IMR-90 (cell line): ENCODE data around the gene STAT5B. TPM values are rescaled to one million over a fixed set of nuclear protein-coding genes. Genes with fewer than 3 reads are reported as not detected.

ENCODE experiments used
- ATAC-seq: fragments of 200-7000 bp; cut with Tn5 transposase; 2 replicates; pipeline ENCODE4 v1.9.1; 2020; ENCODE audit warnings: low read depth, mild to moderate bottlenecking, moderate library complexity
- BruUV-seq: library from RNA; stranded (reverse); fragments of 400-500 nt; replicated peaks from 2 replicates; lab custom pipeline; 2021; lab: Mats Ljungman, UMichigan
- CTCF ChIA-PET: fragments of 300-600 bp; formaldehyde crosslinking; extraction: SDS; loops from one replicate; lab custom pipeline; 2021; ENCODE audit warnings: antibody characterized with exemption; lab: Yijun Ruan, JAX
- POLR2A ChIA-PET: fragments of 300-600 bp; sonication (Branson Sonifier 250); formaldehyde crosslinking; loops from one replicate; lab custom pipeline; 2022; ENCODE audit warnings: antibody characterized with exemption; ENCODE audit not compliant: unreplicated experiment; lab: Charles Lee
- DNase-seq: peaks from one replicate; pipeline ENCODE4 v3.0.0; 2013
- H2AFZ ChIP-seq: replicated peaks from 2 replicates; pipeline ENCODE3; 2013; ENCODE audit warnings: low read length, mild to moderate bottlenecking; ENCODE audit not compliant: poor library complexity
- H2AK5ac ChIP-seq: 2 replicates; pipeline ENCODE4 v1.6.1; 2013; ENCODE audit warnings: low read depth, low read length, inconsistent platforms
- H2AK9ac ChIP-seq: replicated peaks from 2 replicates; pipeline ENCODE3; 2013; ENCODE audit warnings: mild to moderate bottlenecking, low read depth, low read length, moderate library complexity; ENCODE audit not compliant: poor library complexity
- H2BK120ac ChIP-seq: 2 replicates; pipeline ENCODE4 v1.6.1; 2013; ENCODE audit warnings: low read depth, low read length, inconsistent platforms
- H2BK15ac ChIP-seq: 3 replicates; pipeline ENCODE4 v1.6.1; 2013; ENCODE audit warnings: low read depth, low read length, inconsistent platforms
- H2BK20ac ChIP-seq: 2 replicates; pipeline ENCODE4 v1.6.1; 2013; ENCODE audit warnings: low read depth, mild to moderate bottlenecking, inconsistent platforms, low read length, moderate library complexity
- H2BK5ac ChIP-seq: 2 replicates; pipeline ENCODE4 v1.6.1; 2013; ENCODE audit warnings: mild to moderate bottlenecking, low read depth, low read length, inconsistent platforms; ENCODE audit not compliant: poor library complexity, severe bottlenecking
- H3K14ac ChIP-seq: replicated peaks from 2 replicates; pipeline ENCODE4 v1.6.1; 2013; ENCODE audit warnings: low read depth, low read length, inconsistent platforms
- H3K18ac ChIP-seq: 2 replicates; pipeline ENCODE4 v1.6.1; 2013; ENCODE audit warnings: low read depth, low read length, control low read depth
- H3K23ac ChIP-seq: 2 replicates; pipeline ENCODE4 v1.6.1; 2013; ENCODE audit warnings: low read depth, low read length, inconsistent platforms
- H3K27ac ChIP-seq: 2 replicates; pipeline ENCODE4 v1.5.1; 2013; ENCODE audit warnings: mild to moderate bottlenecking, control low read depth, low read length; ENCODE audit not compliant: insufficient read depth
- H3K27me3 ChIP-seq: 2 replicates; pipeline ENCODE4 v1.6.1; 2013; ENCODE audit warnings: low read length; ENCODE audit not compliant: control insufficient read depth, insufficient read depth
- H3K36me3 ChIP-seq: 2 replicates; pipeline ENCODE4 v1.6.1; 2013; ENCODE audit warnings: low read length, mixed read lengths; ENCODE audit not compliant: control insufficient read depth, insufficient read depth
- H3K4ac ChIP-seq: 2 replicates; pipeline ENCODE4 v1.6.1; 2013; ENCODE audit warnings: low read depth, low read length, inconsistent platforms
- H3K4me1 ChIP-seq: 2 replicates; pipeline ENCODE4 v1.6.1; 2013; ENCODE audit warnings: low read length, mixed read lengths; ENCODE audit not compliant: control insufficient read depth, insufficient read depth
- H3K4me2 ChIP-seq: 2 replicates; pipeline ENCODE4 v1.6.1; 2013; ENCODE audit warnings: low read depth, mild to moderate bottlenecking, control low read depth, low read length, moderate library complexity
- H3K4me3 ChIP-seq: 2 replicates; pipeline ENCODE4 v1.5.1; 2013; ENCODE audit warnings: low read depth, mild to moderate bottlenecking, control low read depth, low read length, moderate library complexity; ENCODE audit not compliant: insufficient read depth
- H3K56ac ChIP-seq: 2 replicates; pipeline ENCODE4 v1.6.1; 2013; ENCODE audit warnings: low read length, inconsistent platforms; ENCODE audit not compliant: insufficient read depth; ENCODE audit errors: extremely low read depth
- H3K79me1 ChIP-seq, 2 experiments: 2 replicates each; pipeline ENCODE4 v1.6.1; 2013; ENCODE audit warnings: low read length in 2 of 2, inconsistent platforms in 1 of 2, low read depth in 1 of 2
- H3K9ac ChIP-seq: 2 replicates; pipeline ENCODE4 v1.6.1; 2013; ENCODE audit warnings: low read depth, low read length, control low read depth
- H3K9me1 ChIP-seq: 2 replicates; pipeline ENCODE4 v1.6.1; 2013; ENCODE audit warnings: low read length, inconsistent platforms; ENCODE audit not compliant: insufficient read depth
- H3K9me3 ChIP-seq: 2 replicates; pipeline ENCODE4 v1.6.1; 2013; ENCODE audit warnings: low read length; ENCODE audit not compliant: control insufficient read depth, insufficient read depth
- H4K20me1 ChIP-seq: 2 replicates; pipeline ENCODE4 v1.6.1; 2013; ENCODE audit warnings: low read length, inconsistent platforms; ENCODE audit not compliant: insufficient read depth
- H4K5ac ChIP-seq: 2 replicates; pipeline ENCODE4 v1.6.1; 2013; ENCODE audit warnings: mild to moderate bottlenecking, low read depth, low read length, control low read depth
- H4K8ac ChIP-seq, 2 experiments: 2 replicates each; pipeline ENCODE4 v1.6.1; 2013; ENCODE audit warnings: low read depth in 2 of 2, low read length in 2 of 2, control low read depth in 1 of 2, inconsistent platforms in 1 of 2
- H4K91ac ChIP-seq: 2 replicates; pipeline ENCODE4 v1.6.1; 2013; ENCODE audit warnings: low read depth, low read length, inconsistent platforms; ENCODE audit not compliant: insufficient read depth
- CEBPB ChIP-seq: IDR thresholded peaks from 2 replicates; pipeline ENCODE4 v1.6.1; 2012; ENCODE audit warnings: low read depth, low read length, improper control_type of control experiment
- CHD1 ChIP-seq: IDR thresholded peaks from 2 replicates; pipeline ENCODE4 v1.6.1; 2012; ENCODE audit warnings: low read depth, low read length, improper control_type of control experiment
- FOS ChIP-seq: fragments of 150-350 bp; IDR thresholded peaks from 2 replicates; pipeline ENCODE4 v1.6.1; 2016; ENCODE audit warnings: low read depth, low read length
- MAFK ChIP-seq: IDR thresholded peaks from 2 replicates; pipeline ENCODE4 v1.6.1; 2012; ENCODE audit warnings: low read depth, low read length, improper control_type of control experiment
- MAZ ChIP-seq: IDR thresholded peaks from 2 replicates; pipeline ENCODE4 v1.6.1; 2012; ENCODE audit warnings: low read depth, mild to moderate bottlenecking, low read length, improper control_type of control experiment, moderate library complexity, borderline replicate concordance
- NFE2L2 ChIP-seq: fragments of 150-350 bp; IDR thresholded peaks from 2 replicates; pipeline ENCODE4 v1.6.1; 2016; ENCODE audit warnings: low read depth, mild to moderate bottlenecking, low read length
- RFX5 ChIP-seq: IDR thresholded peaks from 2 replicates; pipeline ENCODE4 v1.8.0; 2012; ENCODE audit warnings: low read depth, mild to moderate bottlenecking, low read length, moderate library complexity
- WGBS, 2 experiments: methylation state at CpG; one replicate each; pipeline versions ENCODE4 v1.1.5 to v1.1.7; 2013; ENCODE audit warnings: missing lambda C conversion rate in 2 of 2; ENCODE audit not compliant: insufficient read length in 1 of 2; ENCODE audit errors: extremely low coverage in 2 of 2; 5-methylcytosine and 5-hydroxymethylcytosine counted together
- dilution Hi-C: fragments of 300-500 bp; cut with HindIII; formaldehyde crosslinking; loops from one replicate; pipeline ENCODE4 v1.14.3; 2018; ENCODE audit warnings: low sequenced_read_pairs; ENCODE audit not compliant: unreplicated experiment
- in situ Hi-C: fragments of 300-500 bp; cut with MboI; formaldehyde crosslinking; loops from 3 replicates; pipeline ENCODE4 v1.14.3; 2019; ENCODE audit warnings: low sequenced_read_pairs, inconsistent platforms, mixed read lengths
- intact Hi-C: fragments of 100-400 bp; cut with micrococcal nuclease; formaldehyde crosslinking; loops from 2 replicates; pipeline ENCODE4 v1.10.0; 2022
- polyA plus RNA-seq, 3 experiments: library from polyadenylated mRNA; depleted of rRNA; stranded (reverse); fragments of >200 nt; gene quantifications; 2 replicates each; pipeline ENCODE4 v1.2.3, GENCODE V29; 2012; ENCODE audit warnings: low replicate concordance in 1 of 3
- total RNA-seq: library from RNA; depleted of rRNA; stranded (reverse); fragments of >200 nt; gene quantifications from 2 replicates; pipeline ENCODE4 v1.2.3, GENCODE V29; 2012
- TF ChIP-seq, protein P1 (sequence below): fragments of 150-350 bp; IDR thresholded peaks from 2 replicates; pipeline ENCODE4 v1.6.1; 2017; ENCODE audit warnings: mild to moderate bottlenecking, antibody characterized with exemption, low read length, low read depth

The STAT5B gene
- total and polyA plus RNA-seq, 2 of the 4 experiments (the other 2 are of a cell fraction): 24.4 to 29.6 TPM

DNA sequence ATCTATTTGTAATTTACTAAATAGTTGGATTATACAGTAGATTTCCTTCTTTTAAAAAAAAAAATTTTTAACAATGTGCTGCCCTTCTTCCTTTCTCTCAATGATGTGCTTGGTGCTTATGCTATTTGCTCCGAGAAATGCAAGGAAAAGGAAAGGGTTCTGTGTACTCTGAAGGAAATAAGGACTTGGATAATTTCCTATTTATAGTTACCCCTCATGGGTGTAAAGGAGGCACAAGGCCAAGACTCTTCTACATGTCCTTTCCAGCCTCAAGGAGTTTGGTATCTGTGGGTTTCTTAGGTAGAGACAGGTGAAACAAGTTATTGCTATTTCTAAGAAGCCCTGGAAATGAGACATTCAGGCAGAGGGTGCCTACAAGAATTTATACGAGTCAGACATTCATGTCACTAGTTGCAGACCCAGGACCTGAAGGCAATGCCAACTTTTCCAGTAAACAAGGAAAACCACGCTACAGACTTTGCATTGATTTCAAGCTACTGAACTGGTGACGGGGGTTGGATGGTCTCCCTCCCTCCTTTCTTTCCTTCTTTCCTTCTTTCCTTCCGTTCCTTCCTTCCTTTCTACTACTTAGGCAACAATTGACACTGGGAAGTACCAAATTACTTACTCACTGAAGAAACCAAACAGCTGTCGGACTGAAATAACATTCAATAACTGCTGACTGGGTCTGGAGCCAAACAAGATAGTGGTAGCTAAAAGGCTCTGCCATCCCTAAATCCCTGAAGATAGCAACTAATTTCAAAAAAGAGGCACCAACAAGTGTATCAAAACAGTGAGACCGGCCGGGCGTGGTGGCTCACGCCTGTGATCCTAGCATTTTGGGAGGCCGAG is 48.1 kb downstream of the STAT5B start:
- H3K14ac ChIP-seq: no peak overlapping the region
- no peak overlapping the region for H3K27ac ChIP-seq
- DNase-seq (peak; percentile 58), ATAC-seq (peak; percentile 82)
- H3K9me1 ChIP-seq: peaks cover 3% of the 10 kb centered on the region
- no peak overlapping the region for H4K5ac ChIP-seq
- no peak overlapping the region for H3K4ac ChIP-seq
- no peak overlapping the region for H3K4me3 ChIP-seq
- no peaks in the 10 kb centered on the region for H3K27me3 ChIP-seq
- ChIA-PET CTCF (no interaction called here), POLR2A (interaction anchor here (0.6 kb wide), 2 partner anchors 48 to 191 kb away, joined by 4 to 5 read pairs; partner anchors contain the start of gene STAT5B)
- no peak overlapping the region for H2BK15ac ChIP-seq
- no peak overlapping the region for H2AK5ac ChIP-seq
- H3K56ac ChIP-seq: no peak overlapping the region
- peak overlapping the region; percentile 55 for H3K4me2 ChIP-seq
- dilution Hi-C loops: no loop called here
- no peak overlapping the region for H4K91ac ChIP-seq
- no peak overlapping the region for H2BK20ac ChIP-seq
- peaks cover 4% of the 10 kb centered on the region for H3K4me1 ChIP-seq
- TF ChIP-seq FOS (no peak), MAFK (peak; percentile 44), CEBPB (0 out of 2 replicates have a peak, but pooled peaks have one; percentile 20), MAZ (no peak), NFE2L2 (no peak), RFX5 (no peak), CHD1 (no peak)
- TF ChIP-seq, protein P1, sequence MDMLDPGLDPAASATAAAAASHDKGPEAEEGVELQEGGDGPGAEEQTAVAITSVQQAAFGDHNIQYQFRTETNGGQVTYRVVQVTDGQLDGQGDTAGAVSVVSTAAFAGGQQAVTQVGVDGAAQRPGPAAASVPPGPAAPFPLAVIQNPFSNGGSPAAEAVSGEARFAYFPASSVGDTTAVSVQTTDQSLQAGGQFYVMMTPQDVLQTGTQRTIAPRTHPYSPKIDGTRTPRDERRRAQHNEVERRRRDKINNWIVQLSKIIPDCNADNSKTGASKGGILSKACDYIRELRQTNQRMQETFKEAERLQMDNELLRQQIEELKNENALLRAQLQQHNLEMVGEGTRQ: no peak
- no peaks in the 10 kb centered on the region for H3K9me3 ChIP-seq
- no peak overlapping the region for H2AK9ac ChIP-seq
- H2AFZ ChIP-seq: no peak overlapping the region
- in situ Hi-C loops: loop anchor here (10.0 kb wide), 1 partner anchor 297 kb away; no protein-coding TSS in a partner anchor
- H3K79me1 ChIP-seq: peaks cover 28 to 63% of the 10 kb centered on the region in 2 experiments
- peaks cover 16% of the 10 kb centered on the region; the same call in 1 of the 2 replicates for H4K20me1 ChIP-seq
- peaks cover 19% of the 10 kb centered on the region for H3K36me3 ChIP-seq
- no peak overlapping the region for H2BK120ac ChIP-seq
- H2BK5ac ChIP-seq: no peak overlapping the region
- no peak overlapping the region for H3K18ac ChIP-seq
- no peak overlapping the region; the same call in 1 of the 2 replicates for H3K9ac ChIP-seq
- H3K23ac ChIP-seq: no peak overlapping the region
- H4K8ac ChIP-seq: no peak overlapping the region
- no TSS peak for BruUV-seq
- intact Hi-C loops: no loop called here
- WGBS, 2 experiments: 61% methylated on average over 3 of the region's 11 CpGs; no CpG with 5 or more reads in 1 of the 2 experiments
